Measurements from ENCODE around the gene SORBS1. TPM values are rescaled to one million over a fixed set of nuclear protein-coding genes. Genes with fewer than 3 reads are reported as not detected.

Gene SORBS1
- polyA plus RNA-seq, 1 experiment, result 0.40 TPM

DNA sequence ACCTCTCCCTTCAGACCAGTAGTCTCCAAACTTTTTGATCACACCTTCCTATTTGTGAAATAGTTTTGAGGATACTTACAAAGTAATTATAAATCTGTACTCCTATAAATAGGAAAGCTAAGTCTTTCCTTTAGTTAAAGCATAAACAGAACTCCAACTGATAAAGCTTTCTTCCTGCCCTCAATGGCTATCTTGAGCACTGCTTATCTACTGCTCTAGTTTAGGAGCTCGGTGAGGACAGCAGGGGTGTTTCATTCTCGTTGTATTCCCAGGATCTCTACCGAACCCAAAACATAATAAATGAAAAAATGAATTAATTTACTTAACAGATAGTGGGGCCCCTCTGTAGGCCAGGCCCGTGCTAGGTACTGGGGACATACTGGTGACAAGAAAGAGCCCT lies 17.7 kb downstream of the SORBS1 start:
- no peaks in the 10 kb centered on the region for H3K9me3 ChIP-seq (ENCODE audit: control insufficient read depth, insufficient read depth, low read length)
- TF ChIP-seq, protein P1, sequence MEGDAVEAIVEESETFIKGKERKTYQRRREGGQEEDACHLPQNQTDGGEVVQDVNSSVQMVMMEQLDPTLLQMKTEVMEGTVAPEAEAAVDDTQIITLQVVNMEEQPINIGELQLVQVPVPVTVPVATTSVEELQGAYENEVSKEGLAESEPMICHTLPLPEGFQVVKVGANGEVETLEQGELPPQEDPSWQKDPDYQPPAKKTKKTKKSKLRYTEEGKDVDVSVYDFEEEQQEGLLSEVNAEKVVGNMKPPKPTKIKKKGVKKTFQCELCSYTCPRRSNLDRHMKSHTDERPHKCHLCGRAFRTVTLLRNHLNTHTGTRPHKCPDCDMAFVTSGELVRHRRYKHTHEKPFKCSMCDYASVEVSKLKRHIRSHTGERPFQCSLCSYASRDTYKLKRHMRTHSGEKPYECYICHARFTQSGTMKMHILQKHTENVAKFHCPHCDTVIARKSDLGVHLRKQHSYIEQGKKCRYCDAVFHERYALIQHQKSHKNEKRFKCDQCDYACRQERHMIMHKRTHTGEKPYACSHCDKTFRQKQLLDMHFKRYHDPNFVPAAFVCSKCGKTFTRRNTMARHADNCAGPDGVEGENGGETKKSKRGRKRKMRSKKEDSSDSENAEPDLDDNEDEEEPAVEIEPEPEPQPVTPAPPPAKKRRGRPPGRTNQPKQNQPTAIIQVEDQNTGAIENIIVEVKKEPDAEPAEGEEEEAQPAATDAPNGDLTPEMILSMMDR (IDR thresholded peaks at IDR 0.05; ENCODE audit: low read depth, low read length), result no peak
- no peak overlapping the region for H3K4me3 ChIP-seq (ENCODE audit: low read depth, low read length)
- no peak for DNase-seq (ENCODE audit: low read depth, low spot score)
- ChIA-PET CTCF (no interaction called here), POLR2A (no interaction called here)
- no peak overlapping the region for H3K27ac ChIP-seq (ENCODE audit: low read depth, low read length)
- no peaks in the 10 kb centered on the region for H3K27me3 ChIP-seq (ENCODE audit: control insufficient read depth, insufficient read depth, low read length)

DNA sequence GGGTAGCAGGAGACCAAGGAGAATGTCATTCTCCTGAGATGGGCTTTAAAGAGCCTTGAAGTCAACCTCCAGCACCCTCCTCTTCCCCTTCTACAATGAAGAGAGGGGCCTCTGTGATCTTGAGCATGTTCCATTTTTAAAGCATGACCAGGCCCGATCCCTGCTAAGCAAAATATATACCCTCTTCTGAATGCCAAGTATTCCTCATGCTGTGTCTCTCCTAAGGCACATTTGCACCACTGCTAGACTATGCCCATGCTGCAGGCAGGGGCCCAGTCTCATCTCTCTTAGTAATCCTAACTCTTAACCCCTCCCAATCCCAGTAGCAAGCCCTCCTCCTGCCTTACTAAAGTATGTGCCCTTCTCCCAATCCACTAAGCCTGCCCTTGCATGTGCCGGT lies 18.4 kb downstream of the SORBS1 start:
- ChIA-PET POLR2A (no interaction called here), CTCF (no interaction called here)
- no peaks in the 10 kb centered on the region for H3K9me3 ChIP-seq (ENCODE audit: control insufficient read depth, insufficient read depth, low read length)
- H3K27me3 ChIP-seq (ENCODE audit: control insufficient read depth, insufficient read depth, low read length), result no peaks in the 10 kb centered on the region
- TF ChIP-seq, protein P1 (IDR thresholded peaks at IDR 0.05; ENCODE audit: low read depth, low read length), result no peak
- DNase-seq (ENCODE audit: low read depth, low spot score), result no peak
- H3K27ac ChIP-seq (ENCODE audit: low read depth, low read length), result no peak overlapping the region
- no peak overlapping the region for H3K4me3 ChIP-seq (ENCODE audit: low read depth, low read length)

DNA sequence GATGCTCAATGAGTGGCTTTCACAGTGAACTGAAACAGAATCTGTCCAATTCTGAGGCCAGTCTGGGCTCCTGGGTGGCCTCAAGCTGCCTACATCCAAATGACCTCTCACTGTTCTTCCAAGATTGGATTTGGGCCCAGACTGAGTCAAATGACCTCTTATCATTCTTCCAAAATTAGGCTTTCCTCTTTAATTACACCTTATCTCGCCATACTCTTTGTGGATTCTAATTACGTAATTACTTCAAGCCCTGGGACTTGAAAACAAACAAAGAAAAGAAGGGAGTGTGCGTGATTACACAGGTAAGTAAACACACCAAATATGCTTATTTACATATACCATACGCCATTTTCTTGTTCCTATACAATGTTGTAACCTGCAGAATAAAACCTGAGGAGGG lies 18.8 kb downstream of the SORBS1 start:
- Histone ChIP-seq H3K27ac (ENCODE audit: low read depth, low read length) (no peak overlapping the region), H3K4me3 (ENCODE audit: low read depth, low read length) (no peak overlapping the region), H3K9me3 (ENCODE audit: control insufficient read depth, insufficient read depth, low read length) (no peaks in the 10 kb centered on the region), H3K27me3 (ENCODE audit: control insufficient read depth, insufficient read depth, low read length) (no peaks in the 10 kb centered on the region)
- no peak for DNase-seq (ENCODE audit: low read depth, low spot score)
- POLR2A ChIA-PET, result no interaction called here
- TF ChIP-seq, protein P1 (IDR thresholded peaks at IDR 0.05; ENCODE audit: low read depth, low read length), result no peak
- CTCF ChIA-PET, result no interaction called here

DNA sequence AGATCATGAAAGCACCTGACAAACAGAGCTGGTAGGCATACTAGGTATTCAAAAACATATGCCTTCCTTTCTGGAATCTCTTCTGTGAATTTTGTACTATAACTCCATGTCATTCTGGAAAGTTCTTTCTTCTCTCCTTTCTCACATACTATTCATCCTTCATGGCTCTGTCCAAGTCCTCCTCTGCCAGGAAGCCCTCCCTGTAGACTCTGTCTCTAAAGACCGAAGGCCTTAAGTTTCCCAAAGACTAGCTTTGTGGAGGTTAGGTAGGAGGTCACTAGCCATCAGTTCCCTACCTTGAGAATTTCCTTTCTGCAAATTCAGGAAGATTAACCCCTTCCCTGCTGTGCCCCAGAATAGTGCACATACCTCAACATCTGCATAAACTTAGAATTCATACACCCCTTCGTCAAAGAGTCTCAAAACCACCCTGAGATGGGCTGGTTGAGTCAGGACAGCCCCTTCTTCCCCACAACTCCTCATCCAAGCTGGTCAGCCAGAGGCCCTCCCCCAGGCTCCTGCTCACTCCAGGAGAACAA lies 20.6 kb downstream of the SORBS1 start:
- H3K27ac ChIP-seq (ENCODE audit: low read depth, low read length), result no peak overlapping the region
- ChIA-PET POLR2A (no interaction called here), CTCF (interaction anchor here (1.3 kb wide), 1 partner anchor 110 kb away, joined by 3 read pairs; no protein-coding TSS in a partner anchor)
- no peaks in the 10 kb centered on the region for H3K27me3 ChIP-seq (ENCODE audit: control insufficient read depth, insufficient read depth, low read length)
- H3K4me3 ChIP-seq (ENCODE audit: low read depth, low read length), result no peak overlapping the region
- H3K9me3 ChIP-seq (ENCODE audit: control insufficient read depth, insufficient read depth, low read length), result no peaks in the 10 kb centered on the region
- DNase-seq (ENCODE audit: low read depth, low spot score), result no peak
- TF ChIP-seq, protein P1 (IDR thresholded peaks at IDR 0.05; ENCODE audit: low read depth, low read length), result no peak

DNA sequence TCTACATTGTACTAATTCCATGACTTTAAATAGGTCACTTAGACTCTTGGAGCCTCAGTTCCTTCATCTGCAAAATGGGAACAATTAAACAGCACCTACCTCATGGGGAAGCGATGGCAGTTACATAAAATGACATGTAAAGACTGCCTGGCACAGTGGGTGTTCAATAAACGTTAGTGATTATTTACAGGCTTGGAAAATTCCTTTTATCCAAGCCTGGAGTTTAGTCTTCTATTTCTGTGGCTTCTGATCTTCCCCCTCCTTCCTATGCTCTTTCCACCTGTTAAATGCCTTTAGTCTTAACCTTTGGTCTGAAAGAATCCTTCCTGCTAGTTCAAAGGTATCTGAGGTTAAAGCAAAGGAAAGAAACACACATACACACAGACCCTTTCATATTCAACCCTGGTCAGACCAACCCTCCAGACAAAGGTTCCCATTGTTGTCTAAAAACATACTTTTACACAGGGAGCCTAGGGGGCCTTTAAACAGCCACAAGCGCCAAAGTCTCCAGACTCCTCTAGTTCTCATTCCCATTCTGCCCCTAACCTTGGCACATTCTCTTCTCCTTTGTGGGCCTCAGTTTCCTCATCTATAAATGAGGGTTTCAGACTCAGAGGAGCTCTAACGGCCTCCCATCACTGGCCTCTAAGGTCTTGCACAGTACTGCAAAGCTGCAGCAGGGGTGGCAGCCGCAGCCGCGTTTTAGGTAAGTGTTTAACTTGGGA lies 21.4 kb downstream of the SORBS1 start:
- POLR2A ChIA-PET, result no interaction called here
- H3K27me3 ChIP-seq (ENCODE audit: control insufficient read depth, insufficient read depth, low read length), result no peaks in the 10 kb centered on the region
- CTCF ChIA-PET, result no interaction called here
- no peaks in the 10 kb centered on the region for H3K9me3 ChIP-seq (ENCODE audit: control insufficient read depth, insufficient read depth, low read length)
- no peak for DNase-seq (ENCODE audit: low read depth, low spot score)
- H3K27ac ChIP-seq (ENCODE audit: low read depth, low read length), result no peak overlapping the region
- TF ChIP-seq, protein P1 (IDR thresholded peaks at IDR 0.05; ENCODE audit: low read depth, low read length), result no peak
- no peak overlapping the region for H3K4me3 ChIP-seq (ENCODE audit: low read depth, low read length)
